Fibroblast of skin of left biceps (primary cell): ENCODE measurements around the gene GADL1.

Experiments used
- DNase-seq, 2 experiments: peaks; one replicate each; pipeline ENCODE4 v3.0.0-alpha.2; 2013; ENCODE audit warnings: low read depth in 2 of 2

GADL1 gene

DNA sequence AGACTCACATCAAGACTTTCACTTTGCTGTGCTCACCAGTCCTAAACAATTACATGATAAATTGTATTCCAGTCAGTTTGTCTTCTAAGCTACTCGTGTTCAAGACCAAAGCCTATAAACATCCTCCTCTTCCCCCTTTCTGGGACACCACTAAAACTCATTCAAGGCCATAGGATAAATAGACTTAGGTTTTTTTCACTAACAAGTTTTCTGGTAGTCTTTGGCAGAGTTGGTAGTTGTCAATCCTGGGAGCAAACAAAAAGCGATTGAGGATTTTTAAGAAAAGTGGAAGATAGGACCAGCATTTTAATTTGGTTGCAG is 173.2 kb downstream of the GADL1 start:
- DNase-seq: no peak

GRCh38 chr3:30720586-30721313 is 173.7 kb downstream of the GADL1 start:
- peak in 1 of 2 experiments; percentile 8 for DNase-seq

- DNase-seq: no peak
Measured at GRCh38 chr3:30719536-30719935, 174.9 kb downstream of the GADL1 start.

- DNase-seq: no peak
Measured at GRCh38 chr3:30713885-30714503, 180.5 kb downstream of the GADL1 start.

- no peak for DNase-seq
Measured at GRCh38 chr3:30712991-30713390, 181.5 kb downstream of the GADL1 start.

DNA sequence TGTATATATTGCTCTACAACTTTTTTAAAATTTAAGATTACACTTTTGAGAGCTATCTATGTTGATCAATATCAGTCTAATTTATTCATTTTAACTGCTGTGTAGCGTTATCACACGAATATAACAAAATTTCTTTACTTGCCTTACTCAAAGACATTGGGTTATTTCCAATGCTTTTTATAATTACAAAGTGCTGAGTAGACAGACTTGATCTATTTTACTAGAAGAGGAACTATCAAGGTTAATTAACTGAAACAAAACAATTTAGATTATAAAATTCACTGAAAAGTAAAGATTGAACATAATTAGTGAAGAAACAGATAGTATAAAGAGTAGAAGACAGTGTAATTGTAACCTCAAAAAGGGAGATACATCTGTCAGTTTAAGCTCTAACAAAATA is 182.6 kb downstream of the GADL1 start:
- DNase-seq: no peak

- no peak for DNase-seq
Measured at GRCh38 chr3:30711151-30711550, 183.3 kb downstream of the GADL1 start.

DNA sequence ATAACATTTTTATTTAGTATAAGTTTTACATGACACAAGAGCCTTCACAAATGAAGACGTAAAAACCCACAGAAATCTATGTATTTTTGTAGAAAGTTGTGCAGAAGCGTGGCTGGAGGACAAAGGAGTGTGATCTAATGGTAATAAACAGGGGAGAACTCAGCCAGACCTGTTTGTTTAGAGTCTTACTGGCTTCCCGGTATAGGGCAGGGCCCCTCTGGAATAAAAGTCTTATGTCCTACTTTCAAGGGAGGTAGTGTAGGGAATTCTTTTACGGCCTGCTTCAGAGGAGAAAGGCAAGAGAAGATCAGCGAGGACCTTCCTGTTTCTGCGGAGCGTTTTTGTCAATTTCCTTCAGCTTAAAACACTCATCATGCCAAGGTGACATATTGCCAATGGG is 184.4 kb downstream of the GADL1 start:
- no peak for DNase-seq

DNA sequence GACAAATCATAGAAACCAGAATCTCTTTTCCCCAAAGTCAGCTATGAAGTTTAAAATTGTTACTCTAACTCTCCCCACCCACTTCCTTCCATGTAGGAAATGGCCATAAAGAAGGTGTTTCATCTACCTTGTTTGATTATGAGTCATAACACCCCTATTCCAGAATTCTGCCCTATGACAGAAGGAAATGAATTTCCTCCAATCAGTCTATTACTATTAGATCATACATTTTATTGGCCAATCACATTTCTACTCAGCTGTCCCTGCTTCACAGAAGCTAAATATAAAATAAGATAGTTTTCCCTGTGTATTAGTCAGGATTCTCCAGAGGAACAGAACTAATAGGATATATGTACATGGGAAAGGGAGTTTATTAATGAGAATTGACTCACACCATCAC is 186.0 kb downstream of the GADL1 start:
- no peak for DNase-seq

DNA sequence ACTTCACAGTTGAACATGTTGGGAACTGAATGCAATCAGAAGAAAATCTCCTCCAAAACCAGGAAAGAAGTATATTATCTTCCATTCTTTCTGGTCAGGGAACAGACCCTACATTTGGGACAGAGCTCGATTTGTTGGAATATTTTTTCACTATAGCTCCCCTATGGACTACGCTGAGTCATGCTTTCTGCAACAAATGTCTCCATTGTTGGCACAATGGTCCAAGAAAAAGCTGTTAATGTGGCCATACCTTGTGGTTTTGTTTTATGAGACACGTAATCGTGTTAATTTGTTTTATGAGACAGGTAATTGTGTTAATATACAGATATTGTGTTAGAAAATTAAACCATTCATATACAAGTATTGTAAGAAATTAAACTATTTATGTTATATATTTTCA is 186.6 kb downstream of the GADL1 start:
- no peak for DNase-seq

- DNase-seq: no peak
Measured at GRCh38 chr3:30704931-30705890, 189.2 kb downstream of the GADL1 start.

- no peak for DNase-seq
Measured at GRCh38 chr3:30702828-30703397, 191.5 kb downstream of the GADL1 start.

DNA sequence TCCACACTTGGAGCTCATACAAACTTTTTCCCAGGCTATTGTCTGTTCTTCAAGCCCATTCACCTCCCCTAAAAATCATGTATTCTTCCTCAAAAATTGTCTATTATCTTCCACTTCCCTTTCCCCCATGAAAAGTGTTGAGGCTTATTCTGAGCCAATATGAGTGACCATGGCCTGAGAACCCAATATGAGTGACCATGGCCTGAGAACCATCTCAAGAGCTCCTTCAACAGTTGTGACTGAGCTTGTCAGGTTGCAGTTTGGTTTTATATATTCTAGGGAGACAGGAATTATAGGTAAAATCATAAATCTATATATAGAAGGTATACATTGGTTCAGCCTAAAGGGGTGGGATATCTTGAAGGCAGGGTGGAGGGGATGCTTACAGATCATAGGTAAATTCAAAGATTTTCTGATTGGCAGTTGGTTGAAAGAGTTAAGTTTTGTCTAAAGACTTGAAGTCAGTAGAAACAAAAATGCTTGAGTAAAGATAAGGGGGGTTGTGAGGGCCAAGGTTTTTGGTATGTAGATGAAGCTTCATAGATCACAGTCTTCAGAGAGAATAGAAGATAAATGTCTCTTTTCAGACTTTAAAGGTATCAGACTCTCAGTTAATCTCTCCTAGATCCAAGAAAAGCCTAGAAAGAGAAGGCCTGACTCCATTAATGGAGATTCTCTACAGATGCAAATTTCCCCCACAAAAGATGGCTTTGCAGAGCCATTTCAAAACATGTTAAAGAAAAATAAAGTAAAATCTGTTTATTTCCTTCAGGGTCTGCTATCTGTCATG is 192.2 kb downstream of the GADL1 start:
- DNase-seq: no peak

- no peak for DNase-seq
Measured at GRCh38 chr3:30700702-30701321, 193.6 kb downstream of the GADL1 start.

- no peak for DNase-seq
Measured at GRCh38 chr3:30699927-30700326, 194.5 kb downstream of the GADL1 start.

GRCh38 chr3:30698549-30698948 is 195.9 kb downstream of the GADL1 start:
- no peak for DNase-seq

- DNase-seq: no peak
Measured at GRCh38 chr3:30696896-30697295, 197.6 kb downstream of the GADL1 start.

DNA sequence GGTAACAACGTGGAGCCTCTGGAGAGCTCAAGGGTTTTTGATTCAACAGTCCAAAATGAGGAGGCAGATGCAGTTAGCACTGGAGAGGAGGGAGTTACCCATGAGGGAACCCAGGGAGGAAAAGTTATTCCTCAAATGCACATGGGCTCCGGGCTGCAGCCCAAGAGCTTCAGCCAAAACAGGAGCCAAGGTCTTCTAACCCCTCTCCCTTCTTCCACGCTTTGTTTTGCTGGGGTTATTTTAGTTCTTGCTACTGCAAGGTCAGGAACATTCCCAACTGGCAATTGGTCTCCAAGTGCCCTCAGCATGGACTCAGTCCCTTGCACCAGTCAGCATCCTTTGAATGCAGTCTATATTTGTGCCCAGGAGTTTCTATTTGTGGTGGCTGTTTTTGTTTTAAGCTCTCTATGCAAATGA is 198.1 kb downstream of the GADL1 start:
- DNase-seq: no peak

DNA sequence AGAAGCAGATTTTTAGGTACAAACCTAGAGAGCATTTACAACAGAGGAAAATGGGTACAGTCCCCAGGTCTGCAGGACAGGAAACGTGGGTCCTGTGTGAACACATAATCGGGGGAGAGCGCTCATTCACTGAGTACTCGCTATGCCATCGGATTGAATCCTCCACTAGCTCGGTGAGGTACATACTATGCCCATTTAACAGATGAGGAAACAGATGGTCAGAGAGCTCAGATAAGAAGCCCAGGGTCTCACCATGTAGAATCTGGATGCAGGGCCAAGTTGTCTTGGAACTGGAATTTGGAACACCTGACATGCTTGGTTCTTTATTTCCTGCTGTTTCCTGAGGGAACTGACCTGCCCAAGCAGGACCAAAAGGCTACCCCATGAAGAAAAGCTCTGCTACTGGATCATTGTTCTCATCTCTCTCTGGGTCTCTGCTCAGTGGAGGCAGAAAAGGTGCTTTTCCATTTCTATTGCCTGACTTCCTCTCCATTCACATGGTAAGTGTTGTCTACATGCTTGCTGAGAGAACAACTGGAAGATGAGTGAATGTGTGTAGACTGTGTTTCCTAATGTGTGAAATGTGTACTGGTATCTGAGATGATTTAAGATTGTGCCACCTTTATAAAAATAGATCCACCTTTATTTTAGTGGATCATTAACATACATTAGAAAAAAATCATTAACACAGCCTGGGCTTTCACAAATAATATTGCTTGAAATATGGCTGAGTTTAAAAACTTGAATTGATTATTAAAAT is 199.0 kb downstream of the GADL1 start:
- DNase-seq: no peak

- DNase-seq: no peak
Measured at GRCh38 chr3:30694668-30695067, 199.8 kb downstream of the GADL1 start.
